ENCODE data around the gene KRTAP3-3.

GRCh38 chr17:40950176-40950575 is 43.8 kb downstream of the KRTAP3-3 start:
- TF ChIP-seq POLR2A (IDR thresholded peaks at IDR 0.05; ENCODE audit: low read depth, low read length) (no peak), TAF1 (IDR thresholded peaks at IDR 0.05; ENCODE audit: borderline replicate concordance, low read depth, low read length) (no peak), POLR2AphosphoS5 (IDR thresholded peaks at IDR 0.05; ENCODE audit: low read depth, low read length) (no peak)
